OCI-LY3 (cell line): ENCODE measurements around the gene SAP30L.

Source experiments
- H2AFZ ChIP-seq: fragments of 200-600, 300-600 bp; shearing (Covaris generic); 2 replicates; pipeline ENCODE4 v1.6.0; 2014; ENCODE audit warnings: antibody characterized with exemption, low read depth, low read length
- H3K27ac ChIP-seq: fragments of 200-600, 300-600 bp; sonication (generic); 2 replicates; pipeline ENCODE4 v1.5.1; 2014; ENCODE audit warnings: mild to moderate bottlenecking, low read length, moderate library complexity, mixed read lengths
- H3K27me3 ChIP-seq: fragments of 200-600, 300-600 bp; sonication (generic); 2 replicates; pipeline ENCODE4 v1.6.1; 2014; ENCODE audit warnings: low read depth, low read length, mixed read lengths
- H3K36me3 ChIP-seq: fragments of 200-600, 300-600 bp; sonication (generic); replicated peaks from 2 replicates; pipeline ENCODE3; 2014; ENCODE audit warnings: low read depth, low read length, mixed read lengths
- H3K4me1 ChIP-seq: fragments of 300-600, 200-600 bp; sonication (generic); 2 replicates; pipeline ENCODE4 v1.6.1; 2014; ENCODE audit warnings: low read length, mixed read lengths
- H3K4me2 ChIP-seq: fragments of 200-600, 300-600 bp; sonication (generic); 2 replicates; pipeline ENCODE4 v1.6.1; 2014; ENCODE audit warnings: low read length, mixed read lengths
- H3K4me3 ChIP-seq: fragments of 300-600, 200-600 bp; sonication (generic); 2 replicates; pipeline ENCODE4 v1.5.1; 2014; ENCODE audit warnings: antibody characterized with exemption, mild to moderate bottlenecking, low read length, moderate library complexity
- H3K79me2 ChIP-seq: fragments of 300-600, 200-600 bp; shearing (Covaris generic); 2 replicates; pipeline ENCODE4 v1.6.1; 2014; ENCODE audit warnings: mild to moderate bottlenecking, low read length, mixed read lengths
- H3K9ac ChIP-seq: fragments of 300-600, 200-600 bp; shearing (Covaris generic); 2 replicates; pipeline ENCODE4 v1.6.0; 2014; ENCODE audit warnings: mild to moderate bottlenecking, low read length, moderate library complexity
- H3K9me3 ChIP-seq: fragments of 200-600, 300-600 bp; shearing (Covaris generic); 2 replicates; pipeline ENCODE4 v1.6.1; 2014; ENCODE audit warnings: low read length, mixed read lengths; ENCODE audit not compliant: insufficient read depth
- H4K20me1 ChIP-seq: fragments of 200-600, 300-600 bp; sonication (generic); 2 replicates; pipeline ENCODE4 v1.6.1; 2016; ENCODE audit warnings: low read length, mixed read lengths; ENCODE audit not compliant: insufficient read depth
- EZH2phosphoT487 ChIP-seq: fragments of 200-600 bp; shearing (Covaris generic); IDR thresholded peaks from 2 replicates; pipeline ENCODE4 v1.6.1; 2018; ENCODE audit warnings: antibody characterized with exemption, mixed run types, low read depth
- TF ChIP-seq, protein P1 (sequence below): fragments of 200-600, 300-600 bp; sonication (generic); IDR thresholded peaks from 2 replicates; pipeline ENCODE4 v1.5.1; 2014; ENCODE audit warnings: antibody characterized with exemption, low read length, low read depth

The SAP30L gene

DNA sequence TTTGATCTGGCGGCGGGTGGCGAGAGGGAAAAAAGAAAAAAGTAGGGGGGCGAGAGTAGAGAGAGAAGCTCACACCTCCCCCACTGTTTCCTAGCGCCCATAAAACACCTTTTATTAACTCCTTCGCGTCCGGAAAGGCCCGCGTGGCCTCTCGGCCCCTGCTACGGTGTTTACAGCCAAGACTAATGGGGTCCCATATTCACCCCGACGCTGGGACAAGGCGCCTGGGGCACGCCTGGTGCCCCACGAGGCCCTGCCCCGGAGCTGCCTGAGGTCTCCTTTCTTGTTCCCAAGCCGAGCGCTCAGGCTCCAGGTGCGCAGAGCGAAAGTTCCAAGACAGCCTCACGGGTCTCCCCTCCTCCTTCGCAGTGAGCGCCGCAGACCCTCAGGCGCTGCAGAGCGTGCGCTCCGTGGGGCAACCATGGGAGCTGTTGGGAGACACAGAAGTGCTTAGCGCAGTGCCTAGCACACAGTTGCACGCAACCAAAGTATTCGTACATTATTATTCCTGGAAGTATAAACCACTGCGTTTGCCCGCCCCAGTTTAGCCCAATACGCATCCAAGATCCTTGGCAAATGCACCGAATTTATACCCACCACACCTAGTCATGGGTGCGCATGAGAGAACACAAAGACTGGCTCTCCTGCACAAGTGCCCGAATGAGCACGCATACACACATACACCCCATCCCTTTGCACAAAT is 27.9 kb downstream of the SAP30L start:
- no peak overlapping the region for H3K4me2 ChIP-seq
- no peaks in the 10 kb centered on the region for H4K20me1 ChIP-seq
- no peak overlapping the region for H3K27ac ChIP-seq
- H3K4me1 ChIP-seq, result peaks cover 20% of the 10 kb centered on the region
- TF ChIP-seq EZH2phosphoT487, result no peak
- TF ChIP-seq, protein P1, sequence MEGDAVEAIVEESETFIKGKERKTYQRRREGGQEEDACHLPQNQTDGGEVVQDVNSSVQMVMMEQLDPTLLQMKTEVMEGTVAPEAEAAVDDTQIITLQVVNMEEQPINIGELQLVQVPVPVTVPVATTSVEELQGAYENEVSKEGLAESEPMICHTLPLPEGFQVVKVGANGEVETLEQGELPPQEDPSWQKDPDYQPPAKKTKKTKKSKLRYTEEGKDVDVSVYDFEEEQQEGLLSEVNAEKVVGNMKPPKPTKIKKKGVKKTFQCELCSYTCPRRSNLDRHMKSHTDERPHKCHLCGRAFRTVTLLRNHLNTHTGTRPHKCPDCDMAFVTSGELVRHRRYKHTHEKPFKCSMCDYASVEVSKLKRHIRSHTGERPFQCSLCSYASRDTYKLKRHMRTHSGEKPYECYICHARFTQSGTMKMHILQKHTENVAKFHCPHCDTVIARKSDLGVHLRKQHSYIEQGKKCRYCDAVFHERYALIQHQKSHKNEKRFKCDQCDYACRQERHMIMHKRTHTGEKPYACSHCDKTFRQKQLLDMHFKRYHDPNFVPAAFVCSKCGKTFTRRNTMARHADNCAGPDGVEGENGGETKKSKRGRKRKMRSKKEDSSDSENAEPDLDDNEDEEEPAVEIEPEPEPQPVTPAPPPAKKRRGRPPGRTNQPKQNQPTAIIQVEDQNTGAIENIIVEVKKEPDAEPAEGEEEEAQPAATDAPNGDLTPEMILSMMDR, result no peak
- no peaks in the 10 kb centered on the region for H3K9me3 ChIP-seq
- H3K36me3 ChIP-seq, result no peaks in the 10 kb centered on the region
- H3K4me3 ChIP-seq, result no peak overlapping the region
- no peak overlapping the region for H3K9ac ChIP-seq
- peaks cover 3% of the 10 kb centered on the region; the same call in 1 of the 2 replicates for H3K27me3 ChIP-seq
- H3K79me2 ChIP-seq, result no peaks in the 10 kb centered on the region
- H2AFZ ChIP-seq, result no peak overlapping the region

DNA sequence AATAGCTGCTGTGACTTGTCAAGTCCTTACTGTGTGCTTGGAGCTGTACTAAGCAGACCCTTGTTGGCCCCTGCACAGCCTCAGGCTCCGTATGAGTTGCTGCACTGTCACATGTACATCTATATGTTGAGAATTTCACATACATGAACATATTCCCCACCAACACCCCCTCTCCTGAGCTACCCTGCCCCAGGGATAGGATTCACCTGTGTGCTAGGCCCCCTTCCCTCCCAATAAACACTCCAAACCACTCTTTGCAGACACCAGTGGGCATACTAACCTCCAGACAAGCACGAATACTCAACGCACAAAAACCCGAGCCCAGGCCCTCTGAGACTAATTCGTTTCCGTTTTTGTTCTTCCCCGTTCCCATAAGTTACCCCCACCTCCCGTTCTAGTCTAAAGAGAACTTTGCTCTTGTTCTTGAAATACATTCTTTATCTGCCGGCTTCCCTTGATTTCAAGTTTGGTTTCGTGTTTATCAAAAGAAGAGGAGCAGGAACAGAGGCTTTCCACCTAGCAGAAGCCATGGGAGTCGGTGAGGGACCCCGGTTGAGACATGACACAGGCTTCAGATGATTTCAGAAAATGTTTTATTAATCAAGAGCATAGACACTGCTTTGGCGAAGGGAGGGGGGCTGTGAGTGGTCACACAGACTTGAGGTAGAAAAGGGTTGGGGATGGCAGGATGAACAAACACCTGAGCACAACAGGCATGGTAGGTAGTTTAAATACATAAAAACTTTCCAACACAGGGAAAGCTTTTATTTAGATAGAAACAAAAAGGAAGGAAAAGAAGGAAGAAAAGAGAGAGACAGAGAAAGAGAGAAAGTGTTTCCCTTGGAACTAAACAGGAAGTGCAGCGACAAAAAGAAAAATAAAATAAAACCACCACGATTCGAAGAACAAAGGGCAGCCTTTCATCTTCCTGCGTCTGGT is 28.9 kb downstream of the SAP30L start:
- no peaks in the 10 kb centered on the region for H4K20me1 ChIP-seq
- H3K9ac ChIP-seq, result no peak overlapping the region
- peak overlapping the region; percentile 43; the same call in 1 of the 2 replicates for H2AFZ ChIP-seq
- H3K4me1 ChIP-seq, result peaks cover 11% of the 10 kb centered on the region; the same call in 1 of the 2 replicates
- no peaks in the 10 kb centered on the region for H3K9me3 ChIP-seq
- H3K27ac ChIP-seq, result no peak overlapping the region
- peaks cover 3% of the 10 kb centered on the region; the same call in 1 of the 2 replicates for H3K27me3 ChIP-seq
- H3K4me3 ChIP-seq, result no peak overlapping the region
- no peak for TF ChIP-seq EZH2phosphoT487
- TF ChIP-seq, protein P1, result no peak
- H3K36me3 ChIP-seq, result no peaks in the 10 kb centered on the region
- H3K79me2 ChIP-seq, result no peaks in the 10 kb centered on the region
- peak overlapping the region; percentile 23; the same call in 1 of the 2 replicates for H3K4me2 ChIP-seq

DNA sequence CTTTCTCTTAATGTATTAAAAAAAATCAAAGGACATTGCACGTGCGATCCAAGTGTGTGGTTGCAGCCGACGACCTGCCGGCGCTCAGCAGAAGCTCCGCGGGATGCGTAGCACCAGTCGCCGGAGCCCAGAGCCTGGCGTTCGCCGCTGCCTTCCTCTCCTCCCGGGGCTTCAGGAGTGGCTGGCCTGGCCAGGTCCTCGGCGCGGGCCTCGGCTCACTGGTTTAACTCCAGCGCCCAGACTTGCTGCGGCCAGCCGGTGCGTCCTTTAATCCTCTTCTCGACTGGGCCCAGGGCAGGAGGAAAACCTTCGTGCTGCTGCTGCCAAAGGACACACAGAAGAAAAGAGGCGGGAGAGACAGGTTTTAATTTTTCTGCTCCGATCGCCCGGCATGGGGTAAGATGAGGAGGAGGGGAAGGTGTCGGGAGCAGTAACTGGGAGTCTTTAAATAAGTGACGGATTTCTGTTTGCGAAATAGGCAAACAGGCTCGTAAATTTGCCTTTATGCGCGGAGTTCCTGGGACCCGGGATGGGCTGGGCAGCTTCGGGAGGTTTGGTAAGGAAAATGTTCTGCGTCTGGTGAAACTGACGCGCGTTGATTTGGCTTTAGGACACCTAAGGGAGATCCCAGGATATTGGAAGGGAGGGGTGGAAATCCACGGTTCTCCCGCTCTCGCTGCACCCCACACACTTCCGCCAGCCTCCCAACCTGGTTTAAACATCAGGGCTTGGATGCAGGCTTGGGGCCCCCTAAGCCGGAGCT is 30.0 kb downstream of the SAP30L start:
- peaks cover 6% of the 10 kb centered on the region; the same call in 1 of the 2 replicates for H3K4me1 ChIP-seq
- H3K27ac ChIP-seq, result no peak overlapping the region
- H3K9ac ChIP-seq, result no peak overlapping the region
- no peaks in the 10 kb centered on the region for H3K79me2 ChIP-seq
- no peaks in the 10 kb centered on the region for H3K36me3 ChIP-seq
- H3K9me3 ChIP-seq, result no peaks in the 10 kb centered on the region
- no peak overlapping the region for H2AFZ ChIP-seq
- no peak for TF ChIP-seq EZH2phosphoT487
- TF ChIP-seq, protein P1, result no peak
- no peaks in the 10 kb centered on the region for H4K20me1 ChIP-seq
- H3K4me3 ChIP-seq, result no peak overlapping the region
- no peaks in the 10 kb centered on the region for H3K27me3 ChIP-seq
- no peak overlapping the region for H3K4me2 ChIP-seq
